Measurements from ENCODE around the gene AGPS.

- no peak for TF ChIP-seq CTCF (CRISPR knock-in tag; IDR thresholded peaks at IDR 0.05)
- TF ChIP-seq ZNF121 (CRISPR knock-in tag; IDR thresholded peaks at IDR 0.05), result no peak
- no peak for TF ChIP-seq ZFP36 (IDR thresholded peaks at IDR 0.05; ENCODE audit: borderline replicate concordance, low read depth, low read length, partially characterized antibody)
- TF ChIP-seq ZSCAN20 (CRISPR knock-in tag; IDR thresholded peaks at IDR 0.05; ENCODE audit: borderline replicate concordance), result no peak
- TF ChIP-seq, protein P1, sequence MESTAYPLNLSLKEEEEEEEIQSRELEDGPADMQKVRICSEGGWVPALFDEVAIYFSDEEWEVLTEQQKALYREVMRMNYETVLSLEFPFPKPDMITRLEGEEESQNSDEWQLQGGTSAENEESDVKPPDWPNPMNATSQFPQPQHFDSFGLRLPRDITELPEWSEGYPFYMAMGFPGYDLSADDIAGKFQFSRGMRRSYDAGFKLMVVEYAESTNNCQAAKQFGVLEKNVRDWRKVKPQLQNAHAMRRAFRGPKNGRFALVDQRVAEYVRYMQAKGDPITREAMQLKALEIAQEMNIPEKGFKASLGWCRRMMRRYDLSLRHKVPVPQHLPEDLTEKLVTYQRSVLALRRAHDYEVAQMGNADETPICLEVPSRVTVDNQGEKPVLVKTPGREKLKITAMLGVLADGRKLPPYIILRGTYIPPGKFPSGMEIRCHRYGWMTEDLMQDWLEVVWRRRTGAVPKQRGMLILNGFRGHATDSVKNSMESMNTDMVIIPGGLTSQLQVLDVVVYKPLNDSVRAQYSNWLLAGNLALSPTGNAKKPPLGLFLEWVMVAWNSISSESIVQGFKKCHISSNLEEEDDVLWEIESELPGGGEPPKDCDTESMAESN (CRISPR knock-in tag; conservative IDR thresholded peaks at IDR 0.05), result no peak
- no peak for TF ChIP-seq HMG20B (CRISPR knock-in tag; conservative IDR thresholded peaks at IDR 0.05)
- no peak for TF ChIP-seq SAFB2 (CRISPR knock-in tag; IDR thresholded peaks at IDR 0.05; ENCODE audit: borderline replicate concordance, low read depth)
- TF ChIP-seq TAF1 (CRISPR knock-in tag; IDR thresholded peaks at IDR 0.05), result no peak
- no peak for TF ChIP-seq FOXK2 (IDR thresholded peaks at IDR 0.05)
- no peak for TF ChIP-seq ZNF740 (CRISPR knock-in tag; IDR thresholded peaks at IDR 0.05)
- no peak for TF ChIP-seq EZH2 (conservative IDR thresholded peaks at IDR 0.05; ENCODE audit: low read depth, low read length)
These were observed 68.5 kb downstream of the AGPS start for GRCh38 chr2:177460973-177461585.
